Liver (tissue), 3 donors: ENCODE data around the gene SLC44A2.

ENCODE experiments used
- FOXA2 ChIP-seq: IDR thresholded peaks from 2 replicates; pipeline ENCODE4 v1.6.1; 2016; ENCODE audit warnings: antibody characterized with exemption
- GABPA ChIP-seq, 2 donors: IDR thresholded peaks in 1 of 2; conservative IDR thresholded peaks in 1 of 2; 2 replicates each; pipeline ENCODE4 v1.6.1; 2016; ENCODE audit warnings: antibody characterized with exemption in 2 of 2, mild to moderate bottlenecking in 1 of 2, moderate library complexity in 1 of 2
- JUND ChIP-seq, 2 donors: IDR thresholded peaks; 2 replicates each; pipeline ENCODE4 v1.6.1; 2016; ENCODE audit warnings: antibody characterized with exemption in 2 of 2
- RAD21 ChIP-seq, 2 donors: IDR thresholded peaks; 2 replicates each; pipeline ENCODE4 v1.6.1; 2016; ENCODE audit warnings: antibody characterized with exemption in 2 of 2, mild to moderate bottlenecking in 2 of 2
- RXRA ChIP-seq, 2 donors: IDR thresholded peaks; 2 replicates each; pipeline ENCODE4 v1.6.1; 2017 to 2018; ENCODE audit warnings: antibody characterized with exemption in 2 of 2, mild to moderate bottlenecking in 1 of 2
- YY1 ChIP-seq: IDR thresholded peaks from 2 replicates; pipeline ENCODE4 v1.6.1; 2016; ENCODE audit warnings: antibody characterized with exemption, mild to moderate bottlenecking
- TF ChIP-seq, protein P1 (sequence below): IDR thresholded peaks from 2 replicates; pipeline ENCODE4 v1.6.1; 2016; ENCODE audit warnings: antibody characterized with exemption
- TF ChIP-seq, protein P2 (sequence below): fragments of 150-350 bp; IDR thresholded peaks from 2 replicates; pipeline ENCODE4 v1.5.1; 2017; ENCODE audit warnings: improper control_type of control experiment, low read depth, low read length; ENCODE audit not compliant: missing input control
- TF ChIP-seq, protein P3 (sequence below): IDR thresholded peaks from 2 replicates; pipeline ENCODE4 v1.6.1; 2016; ENCODE audit warnings: antibody characterized with exemption
- TF ChIP-seq, protein P4 (sequence below): IDR thresholded peaks from 2 replicates; pipeline ENCODE4 v1.6.1; 2016; ENCODE audit warnings: antibody characterized with exemption, mild to moderate bottlenecking
- donor health status: healthy.
- donor health status: healthy.

DNA sequence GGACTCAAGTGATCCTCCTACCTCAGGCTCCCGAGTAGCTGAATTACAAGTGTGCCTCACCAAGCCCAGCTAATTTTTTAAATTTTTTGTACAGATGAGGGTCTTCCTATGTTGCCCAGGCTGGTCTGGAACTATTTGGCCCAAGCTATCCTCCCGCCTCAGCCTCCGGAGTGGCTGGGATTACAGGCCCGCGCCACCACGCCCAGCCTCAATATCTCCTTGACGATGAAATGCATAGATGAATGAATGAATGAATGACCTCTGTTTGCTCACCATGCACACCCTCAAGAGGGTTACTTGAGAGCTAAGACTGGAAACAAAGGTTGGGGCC lies 23.4 kb upstream of the SLC44A2 start:
- TF ChIP-seq RXRA (IDR thresholded peaks at IDR 0.05): no peak
- TF ChIP-seq, protein P1, sequence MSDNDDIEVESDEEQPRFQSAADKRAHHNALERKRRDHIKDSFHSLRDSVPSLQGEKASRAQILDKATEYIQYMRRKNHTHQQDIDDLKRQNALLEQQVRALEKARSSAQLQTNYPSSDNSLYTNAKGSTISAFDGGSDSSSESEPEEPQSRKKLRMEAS: no peak
- TF ChIP-seq, protein P2, sequence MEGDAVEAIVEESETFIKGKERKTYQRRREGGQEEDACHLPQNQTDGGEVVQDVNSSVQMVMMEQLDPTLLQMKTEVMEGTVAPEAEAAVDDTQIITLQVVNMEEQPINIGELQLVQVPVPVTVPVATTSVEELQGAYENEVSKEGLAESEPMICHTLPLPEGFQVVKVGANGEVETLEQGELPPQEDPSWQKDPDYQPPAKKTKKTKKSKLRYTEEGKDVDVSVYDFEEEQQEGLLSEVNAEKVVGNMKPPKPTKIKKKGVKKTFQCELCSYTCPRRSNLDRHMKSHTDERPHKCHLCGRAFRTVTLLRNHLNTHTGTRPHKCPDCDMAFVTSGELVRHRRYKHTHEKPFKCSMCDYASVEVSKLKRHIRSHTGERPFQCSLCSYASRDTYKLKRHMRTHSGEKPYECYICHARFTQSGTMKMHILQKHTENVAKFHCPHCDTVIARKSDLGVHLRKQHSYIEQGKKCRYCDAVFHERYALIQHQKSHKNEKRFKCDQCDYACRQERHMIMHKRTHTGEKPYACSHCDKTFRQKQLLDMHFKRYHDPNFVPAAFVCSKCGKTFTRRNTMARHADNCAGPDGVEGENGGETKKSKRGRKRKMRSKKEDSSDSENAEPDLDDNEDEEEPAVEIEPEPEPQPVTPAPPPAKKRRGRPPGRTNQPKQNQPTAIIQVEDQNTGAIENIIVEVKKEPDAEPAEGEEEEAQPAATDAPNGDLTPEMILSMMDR: no peak
- TF ChIP-seq, protein P3, sequence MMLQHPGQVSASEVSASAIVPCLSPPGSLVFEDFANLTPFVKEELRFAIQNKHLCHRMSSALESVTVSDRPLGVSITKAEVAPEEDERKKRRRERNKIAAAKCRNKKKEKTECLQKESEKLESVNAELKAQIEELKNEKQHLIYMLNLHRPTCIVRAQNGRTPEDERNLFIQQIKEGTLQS: no peak
- no peak for TF ChIP-seq RAD21 (IDR thresholded peaks at IDR 0.05)
- no peak for TF ChIP-seq YY1
- no peak for TF ChIP-seq FOXA2
- no peak for TF ChIP-seq GABPA (IDR thresholded peaks at IDR 0.05 in 1 of 2, conservative IDR thresholded peaks at IDR 0.05 in 1 of 2)
- TF ChIP-seq, protein P4, sequence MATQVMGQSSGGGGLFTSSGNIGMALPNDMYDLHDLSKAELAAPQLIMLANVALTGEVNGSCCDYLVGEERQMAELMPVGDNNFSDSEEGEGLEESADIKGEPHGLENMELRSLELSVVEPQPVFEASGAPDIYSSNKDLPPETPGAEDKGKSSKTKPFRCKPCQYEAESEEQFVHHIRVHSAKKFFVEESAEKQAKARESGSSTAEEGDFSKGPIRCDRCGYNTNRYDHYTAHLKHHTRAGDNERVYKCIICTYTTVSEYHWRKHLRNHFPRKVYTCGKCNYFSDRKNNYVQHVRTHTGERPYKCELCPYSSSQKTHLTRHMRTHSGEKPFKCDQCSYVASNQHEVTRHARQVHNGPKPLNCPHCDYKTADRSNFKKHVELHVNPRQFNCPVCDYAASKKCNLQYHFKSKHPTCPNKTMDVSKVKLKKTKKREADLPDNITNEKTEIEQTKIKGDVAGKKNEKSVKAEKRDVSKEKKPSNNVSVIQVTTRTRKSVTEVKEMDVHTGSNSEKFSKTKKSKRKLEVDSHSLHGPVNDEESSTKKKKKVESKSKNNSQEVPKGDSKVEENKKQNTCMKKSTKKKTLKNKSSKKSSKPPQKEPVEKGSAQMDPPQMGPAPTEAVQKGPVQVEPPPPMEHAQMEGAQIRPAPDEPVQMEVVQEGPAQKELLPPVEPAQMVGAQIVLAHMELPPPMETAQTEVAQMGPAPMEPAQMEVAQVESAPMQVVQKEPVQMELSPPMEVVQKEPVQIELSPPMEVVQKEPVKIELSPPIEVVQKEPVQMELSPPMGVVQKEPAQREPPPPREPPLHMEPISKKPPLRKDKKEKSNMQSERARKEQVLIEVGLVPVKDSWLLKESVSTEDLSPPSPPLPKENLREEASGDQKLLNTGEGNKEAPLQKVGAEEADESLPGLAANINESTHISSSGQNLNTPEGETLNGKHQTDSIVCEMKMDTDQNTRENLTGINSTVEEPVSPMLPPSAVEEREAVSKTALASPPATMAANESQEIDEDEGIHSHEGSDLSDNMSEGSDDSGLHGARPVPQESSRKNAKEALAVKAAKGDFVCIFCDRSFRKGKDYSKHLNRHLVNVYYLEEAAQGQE: no peak
- no peak for TF ChIP-seq JUND (IDR thresholded peaks at IDR 0.05)
